ENCODE results near the gene CRLF1. TPM values are rescaled to one million over a fixed set of nuclear protein-coding genes. Genes with fewer than 3 reads are reported as not detected.
A peak's percentile ranks its signal among the peaks of the same experiment; 100 is the strongest.

CRLF1 gene
- polyA plus RNA-seq, 3 donors: 0.19 TPM; not detected in 2

GRCh38 chr19:18576383-18576782 lies 30.2 kb downstream of the CRLF1 start:
- peaks cover 0 to 3% (median 0%) of the 10 kb centered on the region in 3 donors for H3K27me3 Mint-ChIP-seq (ENCODE audit: low read depth in 3 of 3)
- H3K4me3 Mint-ChIP-seq: no peak overlapping the region

GRCh38 chr19:18574691-18575291 lies 31.8 kb downstream of the CRLF1 start:
- intact Hi-C loops (cut with micrococcal nuclease): loop anchor here in 1 of 2 donors (5.0 kb wide), 2 partner anchors 32 to 97 kb away; partner anchors contain the start of gene FKBP8
- H3K4me1 ChIP-seq (ENCODE audit: control insufficient read depth in 1 of 2, insufficient read depth in 2 of 2, low read length in 2 of 2): peaks cover 16 to 22% of the 10 kb centered on the region in 2 donors
- no peaks in the 10 kb centered on the region for H3K27me3 ChIP-seq (ENCODE audit: control insufficient read depth in 2 of 2, insufficient read depth in 2 of 2, low read length in 2 of 2)
- H3K4me3 ChIP-seq (replicated peaks in 1 of 3; ENCODE audit: low read depth in 2 of 3, low read length in 3 of 3): no peak overlapping the region
- peaks cover 0 to 3% (median 0%) of the 10 kb centered on the region in 3 donors for H3K27me3 Mint-ChIP-seq (ENCODE audit: low read depth in 3 of 3)
- DNase-seq: no peak
- H3K9me3 Mint-ChIP-seq: no peaks in the 10 kb centered on the region
- peak overlapping the region in 1 of 7 donors; percentile 66 for H3K27ac Mint-ChIP-seq
- H3K4me3 Mint-ChIP-seq: no peak overlapping the region
- peaks cover 43 to 59% of the 10 kb centered on the region in 2 donors for H3K36me3 ChIP-seq (replicated peaks in 1 of 2; ENCODE audit: control insufficient read depth in 1 of 2, insufficient read depth in 2 of 2, low read length in 2 of 2)
- no peak overlapping the region for H3K9ac ChIP-seq (ENCODE audit: insufficient read depth, low read length, poor library complexity, severe bottlenecking)
- H3K36me3 Mint-ChIP-seq: peaks cover 46 to 61% of the 10 kb centered on the region in 2 donors
- peaks cover 19% of the 10 kb centered on the region for H3K4me1 Mint-ChIP-seq
- peaks cover 28% of the 10 kb centered on the region for H3K79me2 ChIP-seq (ENCODE audit: insufficient read depth, low read length)
- H4K20me1 ChIP-seq (ENCODE audit: insufficient read depth, low read length): peaks cover 44% of the 10 kb centered on the region
- no peak overlapping the region for H3K4me2 ChIP-seq (replicated peaks; ENCODE audit: extremely low read depth, low read length, poor library complexity, severe bottlenecking)
- H3K9me3 ChIP-seq (replicated peaks in 1 of 2; ENCODE audit: control insufficient read depth in 1 of 2, insufficient read depth in 1 of 2, low read length in 2 of 2): no peaks in the 10 kb centered on the region
- no peak overlapping the region for H2AFZ ChIP-seq (ENCODE audit: insufficient read depth, low read depth, low read length, poor library complexity, severe bottlenecking)
- TF ChIP-seq CTCF (IDR thresholded peaks at IDR 0.05): no peak
- no peak overlapping the region for H3K27ac ChIP-seq (ENCODE audit: low read depth in 1 of 2, low read length in 2 of 2)
- WGBS (ENCODE audit: insufficient coverage): 99% methylated on average over 16 of the region's 18 CpGs

More at GRCh38 chr19:18576383-18576782, 30.2 kb downstream of the CRLF1 start:
- H3K36me3 Mint-ChIP-seq: peaks cover 46 to 58% of the 10 kb centered on the region in 2 donors
- Histone ChIP-seq H4K20me1 (ENCODE audit: insufficient read depth, low read length) (peaks cover 44% of the 10 kb centered on the region), H3K4me2 (replicated peaks; ENCODE audit: extremely low read depth, low read length, poor library complexity, severe bottlenecking) (no peak overlapping the region), H2AFZ (ENCODE audit: insufficient read depth, low read depth, low read length, poor library complexity, severe bottlenecking) (no peak overlapping the region), H3K9ac (ENCODE audit: insufficient read depth, low read length, poor library complexity, severe bottlenecking) (no peak overlapping the region), H3K79me2 (ENCODE audit: insufficient read depth, low read length) (peaks cover 28% of the 10 kb centered on the region), H3K4me3 (replicated peaks in 1 of 3; ENCODE audit: low read depth in 2 of 3, low read length in 3 of 3) (no peak overlapping the region), H3K27ac (ENCODE audit: low read depth in 1 of 2, low read length in 2 of 2) (no peak overlapping the region), H3K4me1 (ENCODE audit: control insufficient read depth in 1 of 2, insufficient read depth in 2 of 2, low read length in 2 of 2) (peaks cover 9 to 15% of the 10 kb centered on the region in 2 donors), H3K27me3 (ENCODE audit: control insufficient read depth in 2 of 2, insufficient read depth in 2 of 2, low read length in 2 of 2) (no peaks in the 10 kb centered on the region), H3K9me3 (replicated peaks in 1 of 2; ENCODE audit: control insufficient read depth in 1 of 2, insufficient read depth in 1 of 2, low read length in 2 of 2) (no peaks in the 10 kb centered on the region), H3K36me3 (replicated peaks in 1 of 2; ENCODE audit: control insufficient read depth in 1 of 2, insufficient read depth in 2 of 2, low read length in 2 of 2) (peaks cover 43 to 59% of the 10 kb centered on the region in 2 donors)
- H3K9me3 Mint-ChIP-seq: no peaks in the 10 kb centered on the region
- TF ChIP-seq CTCF (IDR thresholded peaks at IDR 0.05): no peak
- WGBS (ENCODE audit: insufficient coverage): 98% methylated on average over 6 of the region's 8 CpGs
- intact Hi-C loops (cut with micrococcal nuclease): loop anchor here in 1 of 2 donors (5.0 kb wide), 1 partner anchor 34 kb away; the partner anchor contains the start of gene FKBP8
- H3K27ac Mint-ChIP-seq: peak overlapping the region in 1 of 7 donors; percentile 41
- DNase-seq: no peak
- H3K4me1 Mint-ChIP-seq: peaks cover 13% of the 10 kb centered on the region

All from CD14-positive monocyte (primary cell).